ENCODE data around the gene SETBP1.

The SETBP1 gene

DNA sequence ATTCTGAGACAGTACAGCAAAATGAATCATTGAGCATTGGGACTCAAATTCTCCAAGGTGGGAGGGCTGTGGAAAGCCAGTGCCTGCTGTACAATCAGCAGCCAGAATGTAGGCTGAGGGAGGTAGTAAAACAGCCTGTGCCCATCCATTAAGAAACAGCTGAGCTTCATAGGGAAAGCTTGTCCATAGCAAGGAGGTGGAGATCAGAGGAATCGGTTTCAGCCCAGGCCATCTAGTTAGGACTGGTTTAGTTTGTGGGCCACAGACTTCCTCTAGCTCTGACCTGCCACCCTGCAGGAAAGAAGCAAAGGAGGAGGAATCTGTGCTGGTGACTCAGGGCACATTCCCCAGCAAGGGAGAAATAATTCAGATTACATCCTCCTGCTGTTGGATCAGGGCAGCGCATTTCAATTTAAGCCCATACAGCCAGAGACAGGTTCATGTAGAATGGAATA, 333.4 kb downstream of the SETBP1 start:
- peak; percentile 32 for DNase-seq (ENCODE audit: low read depth, low spot score)
- Histone ChIP-seq H3K27me3 (ENCODE audit: insufficient read depth, insufficient read length) (no peaks in the 10 kb centered on the region), H3K4me3 (ENCODE audit: insufficient read length, low read depth) (no peak overlapping the region), H3K4me1 (ENCODE audit: insufficient read depth, insufficient read length) (peaks cover 6% of the 10 kb centered on the region), H3K9me3 (ENCODE audit: insufficient read depth, low read length) (0 out of 2 replicates have a peak, but pooled peaks cover 5% of the 10 kb centered on the region), H3K9ac (ENCODE audit: insufficient read length, low read depth) (no peak overlapping the region), H3K36me3 (ENCODE audit: insufficient read depth, insufficient read length, low read length) (no peaks in the 10 kb centered on the region)
- no peak for TF ChIP-seq SUZ12 (IDR thresholded peaks at IDR 0.05; ENCODE audit: extremely low read depth, insufficient read depth, insufficient read length)

DNA sequence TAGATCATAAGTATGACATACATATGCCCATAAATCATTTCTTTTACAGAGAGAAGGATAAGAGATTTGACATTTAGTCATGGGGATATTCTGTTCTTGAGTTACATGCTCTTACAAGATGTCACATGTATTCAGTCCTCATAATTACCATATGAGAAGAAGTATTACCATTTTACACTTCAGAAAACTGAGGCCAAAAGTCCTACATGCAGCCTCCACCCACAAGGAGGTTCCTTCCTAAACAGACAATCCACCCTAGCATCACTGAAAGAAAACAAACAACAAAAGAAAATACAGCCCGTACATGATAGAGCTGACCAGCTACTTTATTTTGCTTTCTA, 335.1 kb downstream of the SETBP1 start:
- no peak overlapping the region for H3K4me3 ChIP-seq (ENCODE audit: insufficient read length, low read depth)
- H3K4me1 ChIP-seq (ENCODE audit: insufficient read depth, insufficient read length), result peaks cover 6% of the 10 kb centered on the region
- no peaks in the 10 kb centered on the region for H3K36me3 ChIP-seq (ENCODE audit: insufficient read depth, insufficient read length, low read length)
- no peak for TF ChIP-seq ZNF274 (IDR thresholded peaks at IDR 0.05; ENCODE audit: low read depth, low read length)
- no peak overlapping the region for H3K9ac ChIP-seq (ENCODE audit: insufficient read length, low read depth)
- no peak for DNase-seq (ENCODE audit: low read depth, low spot score)
- 0 out of 2 replicates have a peak, but pooled peaks cover 5% of the 10 kb centered on the region for H3K9me3 ChIP-seq (ENCODE audit: insufficient read depth, low read length)
- H3K27me3 ChIP-seq (ENCODE audit: insufficient read depth, insufficient read length), result no peaks in the 10 kb centered on the region

DNA sequence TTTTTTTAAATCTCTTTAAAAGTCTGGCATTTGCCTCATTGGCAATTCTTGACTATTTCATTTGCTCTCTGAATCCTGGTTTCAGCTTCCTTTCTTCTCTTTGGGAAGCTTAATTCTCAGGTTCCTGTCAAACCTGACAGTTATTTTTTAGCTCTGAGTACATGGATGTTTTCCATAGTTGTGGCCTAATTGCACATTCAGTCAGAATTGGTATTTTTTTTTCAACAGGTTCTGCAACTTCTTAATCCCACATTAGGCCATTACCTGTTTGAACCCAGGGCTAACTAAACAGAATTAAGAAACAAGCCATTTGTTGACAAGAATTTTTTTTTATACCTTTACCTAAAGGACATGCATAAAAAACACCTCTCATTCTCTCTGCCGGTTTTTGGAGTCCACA, 338.8 kb downstream of the SETBP1 start:
- Histone ChIP-seq H3K36me3 (ENCODE audit: insufficient read depth, insufficient read length, low read length) (no peaks in the 10 kb centered on the region), H3K9me3 (ENCODE audit: insufficient read depth, low read length) (no peaks in the 10 kb centered on the region), H3K9ac (ENCODE audit: insufficient read length, low read depth) (no peak overlapping the region), H3K4me1 (ENCODE audit: insufficient read depth, insufficient read length) (peaks cover 2% of the 10 kb centered on the region), H3K4me3 (ENCODE audit: insufficient read length, low read depth) (no peak overlapping the region), H3K27me3 (ENCODE audit: insufficient read depth, insufficient read length) (no peaks in the 10 kb centered on the region)
- TF ChIP-seq ZNF274 (IDR thresholded peaks at IDR 0.05; ENCODE audit: low read depth, low read length) (no peak), SUZ12 (IDR thresholded peaks at IDR 0.05; ENCODE audit: extremely low read depth, insufficient read depth, insufficient read length) (no peak), YY1 (IDR thresholded peaks at IDR 0.05; ENCODE audit: insufficient read depth, insufficient read length) (no peak)
- no peak for DNase-seq (ENCODE audit: low read depth, low spot score)

DNA sequence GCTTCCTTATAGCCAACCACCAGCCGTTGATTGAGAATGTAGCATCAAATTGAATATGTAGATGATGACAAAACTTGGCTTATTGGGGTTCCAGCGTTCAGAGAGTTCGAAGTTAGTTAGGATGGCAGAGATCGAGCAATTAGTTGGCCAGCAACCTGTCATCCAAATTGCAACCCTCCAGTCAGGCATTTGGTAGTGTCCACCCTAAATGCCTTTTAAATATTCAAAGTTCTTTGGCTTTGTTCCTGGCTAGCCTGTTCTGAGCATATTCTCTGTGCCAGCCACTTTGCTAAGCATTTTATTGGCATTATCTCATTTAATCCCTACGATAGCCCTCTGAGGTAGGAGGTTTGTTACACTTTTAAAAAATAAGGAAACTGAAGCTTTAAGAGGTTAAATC, 342.8 kb downstream of the SETBP1 start:
- DNase-seq (ENCODE audit: low read depth, low spot score), result no peak
- H3K9ac ChIP-seq (ENCODE audit: insufficient read length, low read depth), result no peak overlapping the region
- no peaks in the 10 kb centered on the region for H3K9me3 ChIP-seq (ENCODE audit: insufficient read depth, low read length)
- no peak overlapping the region for H3K4me3 ChIP-seq (ENCODE audit: insufficient read length, low read depth)
- no peak for TF ChIP-seq ZNF274 (IDR thresholded peaks at IDR 0.05; ENCODE audit: low read depth, low read length)
- TF ChIP-seq SUZ12 (IDR thresholded peaks at IDR 0.05; ENCODE audit: extremely low read depth, insufficient read depth, insufficient read length), result no peak
- TF ChIP-seq YY1 (IDR thresholded peaks at IDR 0.05; ENCODE audit: insufficient read depth, insufficient read length), result no peak
- H3K36me3 ChIP-seq (ENCODE audit: insufficient read depth, insufficient read length, low read length), result no peaks in the 10 kb centered on the region
- no peaks in the 10 kb centered on the region for H3K4me1 ChIP-seq (ENCODE audit: insufficient read depth, insufficient read length)
- no peaks in the 10 kb centered on the region for H3K27me3 ChIP-seq (ENCODE audit: insufficient read depth, insufficient read length)

DNA sequence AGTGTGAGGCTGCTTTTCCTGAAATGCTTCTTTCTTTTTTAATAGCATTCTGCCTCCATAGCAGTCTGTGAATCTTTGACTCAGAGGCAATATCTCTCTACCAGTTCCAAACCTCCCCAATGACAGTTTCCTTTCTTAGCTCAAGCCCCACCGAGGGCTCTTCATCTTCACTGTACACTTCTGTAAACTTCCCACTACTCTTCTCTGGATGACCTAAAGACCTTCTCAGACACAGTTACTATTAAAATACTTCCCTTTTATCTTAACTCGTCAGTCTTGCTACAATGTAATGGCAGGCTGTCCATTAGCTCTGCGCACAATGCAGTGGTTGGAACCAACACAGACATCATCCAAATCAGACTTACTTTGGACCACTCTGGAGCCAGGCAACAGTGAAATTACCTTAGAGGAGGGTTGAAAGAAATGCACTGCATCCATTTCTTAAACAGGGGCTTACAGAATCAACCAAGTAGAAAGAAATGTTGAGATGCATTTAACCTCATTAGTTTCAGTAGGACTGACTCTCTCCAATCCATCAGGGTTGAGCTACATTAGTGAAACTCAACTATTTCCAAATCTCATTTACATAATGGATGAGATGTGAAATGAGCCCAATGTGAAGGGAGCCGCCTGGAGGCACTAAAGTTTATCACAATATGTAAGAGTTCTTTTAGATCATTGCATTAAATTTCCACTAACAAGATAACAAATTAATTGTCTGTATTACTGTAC, 343.8 kb downstream of the SETBP1 start:
- H3K9ac ChIP-seq (ENCODE audit: insufficient read length, low read depth), result no peak overlapping the region
- TF ChIP-seq YY1 (IDR thresholded peaks at IDR 0.05; ENCODE audit: insufficient read depth, insufficient read length) (no peak), ZNF274 (IDR thresholded peaks at IDR 0.05; ENCODE audit: low read depth, low read length) (no peak), SUZ12 (IDR thresholded peaks at IDR 0.05; ENCODE audit: extremely low read depth, insufficient read depth, insufficient read length) (no peak)
- no peaks in the 10 kb centered on the region for H3K9me3 ChIP-seq (ENCODE audit: insufficient read depth, low read length)
- no peak for DNase-seq (ENCODE audit: low read depth, low spot score)
- H3K4me1 ChIP-seq (ENCODE audit: insufficient read depth, insufficient read length), result no peaks in the 10 kb centered on the region
- H3K36me3 ChIP-seq (ENCODE audit: insufficient read depth, insufficient read length, low read length), result no peaks in the 10 kb centered on the region
- H3K4me3 ChIP-seq (ENCODE audit: insufficient read length, low read depth), result no peak overlapping the region
- no peaks in the 10 kb centered on the region for H3K27me3 ChIP-seq (ENCODE audit: insufficient read depth, insufficient read length)

DNA sequence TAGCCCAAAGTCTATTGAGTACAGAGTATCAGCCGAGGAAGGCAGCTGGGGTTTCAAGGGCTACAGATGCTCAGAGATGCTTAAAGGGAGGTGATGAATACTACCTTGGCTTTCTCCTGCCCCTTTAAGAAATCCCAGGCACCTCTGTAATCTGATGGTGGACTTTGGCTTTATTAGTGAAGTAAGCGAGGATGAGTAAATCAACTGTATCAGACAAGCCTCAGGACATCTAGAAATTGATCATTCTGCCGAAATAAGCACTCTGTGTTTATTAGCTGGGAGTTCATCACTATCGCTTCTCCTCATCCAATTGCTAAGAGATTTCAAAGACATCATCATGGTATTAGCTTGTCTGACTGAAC, 344.4 kb downstream of the SETBP1 start:
- Histone ChIP-seq H3K36me3 (ENCODE audit: insufficient read depth, insufficient read length, low read length) (no peaks in the 10 kb centered on the region), H3K27me3 (ENCODE audit: insufficient read depth, insufficient read length) (no peaks in the 10 kb centered on the region), H3K9ac (ENCODE audit: insufficient read length, low read depth) (no peak overlapping the region), H3K4me1 (ENCODE audit: insufficient read depth, insufficient read length) (no peaks in the 10 kb centered on the region), H3K9me3 (ENCODE audit: insufficient read depth, low read length) (no peaks in the 10 kb centered on the region), H3K4me3 (ENCODE audit: insufficient read length, low read depth) (no peak overlapping the region)
- TF ChIP-seq YY1 (IDR thresholded peaks at IDR 0.05; ENCODE audit: insufficient read depth, insufficient read length) (no peak), ZNF274 (IDR thresholded peaks at IDR 0.05; ENCODE audit: low read depth, low read length) (no peak), SUZ12 (IDR thresholded peaks at IDR 0.05; ENCODE audit: extremely low read depth, insufficient read depth, insufficient read length) (no peak)
- DNase-seq (ENCODE audit: low read depth, low spot score), result no peak

DNA sequence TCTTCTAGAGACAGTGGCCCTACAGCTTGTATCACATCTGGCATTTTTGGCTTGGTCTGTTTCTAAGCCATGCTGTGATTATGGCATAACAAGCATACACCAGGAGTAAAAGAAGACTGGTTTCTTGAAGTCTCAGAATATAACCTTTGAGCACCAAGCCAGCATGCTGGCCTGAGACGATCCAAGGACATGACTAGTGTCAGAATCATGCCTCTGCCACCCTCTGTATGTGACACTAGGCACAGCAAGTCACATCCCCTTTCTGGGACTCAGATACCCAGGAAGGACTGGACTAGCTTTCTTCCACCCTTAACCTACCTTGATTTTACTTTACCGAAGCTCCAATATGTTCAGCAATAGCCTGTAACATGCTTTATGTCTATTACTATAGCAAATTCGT, 345.5 kb downstream of the SETBP1 start:
- Histone ChIP-seq H3K4me3 (ENCODE audit: insufficient read length, low read depth) (no peak overlapping the region), H3K27me3 (ENCODE audit: insufficient read depth, insufficient read length) (no peaks in the 10 kb centered on the region), H3K9me3 (ENCODE audit: insufficient read depth, low read length) (no peaks in the 10 kb centered on the region), H3K36me3 (ENCODE audit: insufficient read depth, insufficient read length, low read length) (no peaks in the 10 kb centered on the region), H3K4me1 (ENCODE audit: insufficient read depth, insufficient read length) (no peaks in the 10 kb centered on the region), H3K9ac (ENCODE audit: insufficient read length, low read depth) (no peak overlapping the region)
- no peak for DNase-seq (ENCODE audit: low read depth, low spot score)
- no peak for TF ChIP-seq SUZ12 (IDR thresholded peaks at IDR 0.05; ENCODE audit: extremely low read depth, insufficient read depth, insufficient read length)
- no peak for TF ChIP-seq YY1 (IDR thresholded peaks at IDR 0.05; ENCODE audit: insufficient read depth, insufficient read length)
- TF ChIP-seq ZNF274 (IDR thresholded peaks at IDR 0.05; ENCODE audit: low read depth, low read length), result no peak
